Measurements from ENCODE around the gene IFITM10.

DNA sequence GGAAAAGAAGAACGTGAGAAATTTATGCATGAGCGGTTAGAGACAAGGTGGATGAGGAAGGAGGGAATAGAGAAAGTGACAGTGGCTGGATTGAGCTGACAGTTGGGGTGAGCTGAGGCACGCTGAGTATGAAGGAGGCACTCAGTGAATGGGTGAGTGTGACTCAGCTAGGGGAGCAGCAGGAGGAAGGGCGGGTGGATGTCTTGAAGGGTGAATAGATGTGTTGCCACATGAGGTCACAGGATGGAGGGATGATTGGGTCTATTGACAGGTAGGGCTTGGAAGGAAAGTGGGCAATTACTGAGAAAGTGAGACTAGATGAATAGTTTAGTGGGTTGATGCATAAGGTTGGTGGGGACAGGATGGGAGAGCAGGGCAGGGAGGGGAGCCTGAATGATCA, 8.0 kb downstream of the IFITM10 start:
- TF ChIP-seq SUZ12 (IDR thresholded peaks at IDR 0.05), result no peak
- TF ChIP-seq ARNT (IDR thresholded peaks at IDR 0.05), result no peak
- TF ChIP-seq BHLHE40 (IDR thresholded peaks at IDR 0.05; ENCODE audit: borderline replicate concordance), result no peak
- TF ChIP-seq ELF4 (IDR thresholded peaks at IDR 0.05), result no peak
- TF ChIP-seq LEF1 (IDR thresholded peaks at IDR 0.05; ENCODE audit: borderline replicate concordance), result no peak
- TF ChIP-seq FOXA1 (IDR thresholded peaks at IDR 0.05), result no peak
- TF ChIP-seq CTBP1 (IDR thresholded peaks at IDR 0.05; ENCODE audit: borderline replicate concordance), result no peak
- TF ChIP-seq FOXK2 (IDR thresholded peaks at IDR 0.05), result no peak
- TF ChIP-seq SP1 (IDR thresholded peaks at IDR 0.05), result no peak
- no peak for TF ChIP-seq TARDBP (IDR thresholded peaks at IDR 0.05)

Measured in HEK293T (cell line).